Measurements from ENCODE around the gene FAM3C.
"Not testable (repeated sequence)": the region's sequence is repeated elsewhere in the genome, so short reads cannot be mapped to it uniquely, and the experiment has no call there.

- TF ChIP-seq ZNF274 (IDR thresholded peaks at IDR 0.05; ENCODE audit: borderline replicate concordance, extremely low read depth, low read length); POLR2AphosphoS5 (IDR thresholded peaks at IDR 0.05; ENCODE audit: low read depth, low read length); NANOG (IDR thresholded peaks at IDR 0.05; ENCODE audit: insufficient read depth, low read depth, low read length, poor library complexity, severe bottlenecking); POLR2A (IDR thresholded peaks at IDR 0.05; ENCODE audit: control extremely low read depth in 1 of 2, low read depth in 2 of 2, low read length in 2 of 2); TEAD4 (IDR thresholded peaks at IDR 0.05; ENCODE audit: low read depth, low read length); YY1 (IDR thresholded peaks at IDR 0.05; ENCODE audit: low read depth, low read length); SIN3A (conservative IDR thresholded peaks at IDR 0.05 in 1 of 2, IDR thresholded peaks at IDR 0.05 in 1 of 2; ENCODE audit: low read depth in 1 of 2, low read length in 2 of 2); CHD2 (IDR thresholded peaks at IDR 0.05; ENCODE audit: low read length); BRCA1 (IDR thresholded peaks at IDR 0.05; ENCODE audit: low read depth, low read length); GABPA (IDR thresholded peaks at IDR 0.05; ENCODE audit: borderline replicate concordance, insufficient read depth, low read length): not testable (repeated sequence)
- TF ChIP-seq, protein P1, sequence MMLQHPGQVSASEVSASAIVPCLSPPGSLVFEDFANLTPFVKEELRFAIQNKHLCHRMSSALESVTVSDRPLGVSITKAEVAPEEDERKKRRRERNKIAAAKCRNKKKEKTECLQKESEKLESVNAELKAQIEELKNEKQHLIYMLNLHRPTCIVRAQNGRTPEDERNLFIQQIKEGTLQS (IDR thresholded peaks at IDR 0.05; ENCODE audit: insufficient read depth, low read depth, low read length) = not testable (repeated sequence)
- TF ChIP-seq, protein P2, sequence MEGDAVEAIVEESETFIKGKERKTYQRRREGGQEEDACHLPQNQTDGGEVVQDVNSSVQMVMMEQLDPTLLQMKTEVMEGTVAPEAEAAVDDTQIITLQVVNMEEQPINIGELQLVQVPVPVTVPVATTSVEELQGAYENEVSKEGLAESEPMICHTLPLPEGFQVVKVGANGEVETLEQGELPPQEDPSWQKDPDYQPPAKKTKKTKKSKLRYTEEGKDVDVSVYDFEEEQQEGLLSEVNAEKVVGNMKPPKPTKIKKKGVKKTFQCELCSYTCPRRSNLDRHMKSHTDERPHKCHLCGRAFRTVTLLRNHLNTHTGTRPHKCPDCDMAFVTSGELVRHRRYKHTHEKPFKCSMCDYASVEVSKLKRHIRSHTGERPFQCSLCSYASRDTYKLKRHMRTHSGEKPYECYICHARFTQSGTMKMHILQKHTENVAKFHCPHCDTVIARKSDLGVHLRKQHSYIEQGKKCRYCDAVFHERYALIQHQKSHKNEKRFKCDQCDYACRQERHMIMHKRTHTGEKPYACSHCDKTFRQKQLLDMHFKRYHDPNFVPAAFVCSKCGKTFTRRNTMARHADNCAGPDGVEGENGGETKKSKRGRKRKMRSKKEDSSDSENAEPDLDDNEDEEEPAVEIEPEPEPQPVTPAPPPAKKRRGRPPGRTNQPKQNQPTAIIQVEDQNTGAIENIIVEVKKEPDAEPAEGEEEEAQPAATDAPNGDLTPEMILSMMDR (IDR thresholded peaks at IDR 0.05; ENCODE audit: control extremely low read depth in 1 of 3, insufficient read depth in 1 of 3, low read depth in 1 of 3, low read length in 3 of 3) = not testable (repeated sequence)
These were observed 80.9 kb downstream of the FAM3C start for GRCh38 chr7:121315170-121315569.
